Right atrium auricular region (tissue), 2 donors: Measurements from ENCODE around the gene DMAC2. TPM values are rescaled to one million over a fixed set of nuclear protein-coding genes. Genes with fewer than 3 reads are reported as not detected.

ENCODE experiments used
- DNase-seq: peaks from one replicate; pipeline ENCODE4 v3.0.0-alpha.2; 2019; ENCODE audit warnings: low spot score
- H3K27ac ChIP-seq, 2 donors: fragments of 200-600 bp; sonication (generic); 1 replicate in 1 of 2; 2 replicates in 1 of 2; pipeline ENCODE4 v1.5.1; 2016 to 2019
- H3K27me3 ChIP-seq, 2 donors: fragments of 200-600 bp; sonication (generic); one replicate each; pipeline versions ENCODE4 v1.5.1 to v1.6.0; 2017 to 2019
- H3K36me3 ChIP-seq: fragments of 200-600 bp; sonication (generic); one replicate; pipeline ENCODE4 v1.5.1; 2016
- H3K4me1 ChIP-seq, 2 donors: fragments of 200-600 bp; sonication (generic); one replicate each; pipeline versions ENCODE4 v1.5.1 to v1.6.0; 2017 to 2019
- H3K4me3 ChIP-seq, 2 donors: fragments of 200-600 bp; sonication (generic); 1 replicate in 1 of 2; 2 replicates in 1 of 2; pipeline ENCODE4 v1.5.1; 2017 to 2019; ENCODE audit warnings: mild to moderate bottlenecking in 1 of 2, moderate library complexity in 1 of 2
- H3K9me3 ChIP-seq, 2 donors: fragments of 200-600 bp; sonication (generic); one replicate each; pipeline ENCODE4 v1.5.1; 2019
- CTCF ChIP-seq, 2 donors: fragments of 200-600 bp; sonication (generic); IDR thresholded peaks; one replicate each; pipeline ENCODE4 v1.5.1; 2019; ENCODE audit warnings: antibody characterized with exemption in 2 of 2
- total RNA-seq, 2 donors: library from RNA; depleted of rRNA; stranded (reverse); fragments of >200 nt; gene quantifications; one replicate each; pipeline ENCODE4 v1.1.0, GENCODE V29; 2016

Gene DMAC2
- total RNA-seq, 2 donors from 2014 or later, result 63.2 to 88.7 TPM

GRCh38 chr19:41430922-41431321 is 8.8 kb downstream of the DMAC2 start:
- Histone ChIP-seq H3K4me3 (no peak overlapping the region), H3K36me3 (peaks cover 34% of the 10 kb centered on the region), H3K9me3 (no peaks in the 10 kb centered on the region), H3K27ac (peak overlapping the region; percentile 77 to 89), H3K27me3 (no peaks in the 10 kb centered on the region), H3K4me1 (peaks cover 0 to 42% of the 10 kb centered on the region in 2 donors)
- DNase-seq, result no peak
- no peak for TF ChIP-seq CTCF (IDR thresholded peaks at IDR 0.05)

- peak overlapping the region; percentile 20 to 54 for H3K4me3 ChIP-seq
- no peak for DNase-seq
- H3K4me1 ChIP-seq, result peaks cover 0 to 56% of the 10 kb centered on the region in 2 donors
- no peak for TF ChIP-seq CTCF (IDR thresholded peaks at IDR 0.05)
- no peaks in the 10 kb centered on the region for H3K27me3 ChIP-seq
- H3K27ac ChIP-seq, result peak overlapping the region; percentile 82 to 93
- no peaks in the 10 kb centered on the region for H3K9me3 ChIP-seq
- H3K36me3 ChIP-seq, result peaks cover 42% of the 10 kb centered on the region
Measured at GRCh38 chr19:41428481-41428859, 11.2 kb downstream of the DMAC2 start.

- Histone ChIP-seq H3K27ac (peak overlapping the region; percentile 82 to 93), H3K36me3 (peaks cover 42% of the 10 kb centered on the region), H3K4me3 (peak overlapping the region; percentile 20 to 54), H3K9me3 (no peaks in the 10 kb centered on the region), H3K4me1 (peaks cover 0 to 56% of the 10 kb centered on the region in 2 donors), H3K27me3 (no peaks in the 10 kb centered on the region)
- no peak for DNase-seq
- no peak for TF ChIP-seq CTCF (IDR thresholded peaks at IDR 0.05)
Measured at GRCh38 chr19:41427647-41428480, 11.8 kb downstream of the DMAC2 start.

GRCh38 chr19:41426952-41427646 is 12.6 kb downstream of the DMAC2 start, which contains the start of gene B3GNT8:
B3GNT8 (minus strand) TSS chr19:41427374; CDS start chr19:41426778, 596 bp downstream.
- peaks cover 42% of the 10 kb centered on the region for H3K36me3 ChIP-seq
- H3K4me1 ChIP-seq, result peaks cover 0 to 56% of the 10 kb centered on the region in 2 donors
- peak; percentile 81 for DNase-seq

More at GRCh38 chr19:41426952-41427646, 12.6 kb downstream of the DMAC2 start, which contains the start of gene B3GNT8:
- Histone ChIP-seq H3K27me3 (no peaks in the 10 kb centered on the region), H3K4me3 (peak within 1 kb of the TSS; percentile 20 to 54), H3K27ac (peak within 1 kb of the TSS; percentile 82 to 93), H3K9me3 (no peaks in the 10 kb centered on the region)
- no peak for TF ChIP-seq CTCF (IDR thresholded peaks at IDR 0.05)
